PC-9 (cell line): ENCODE results near the gene RRP9.

ENCODE experiments used
- EZH2 ChIP-seq: fragments of 200-600 bp; sonication (generic); IDR thresholded peaks from 2 replicates; pipeline ENCODE4 v1.8.0; 2017; ENCODE audit warnings: antibody characterized with exemption, low read depth
- TF ChIP-seq, protein P1 (sequence below): fragments of 200-600 bp; sonication (generic); conservative IDR thresholded peaks from 2 replicates; pipeline ENCODE4 v1.6.1; 2017; ENCODE audit warnings: mixed run types, antibody characterized with exemption, mild to moderate bottlenecking, moderate library complexity

DNA sequence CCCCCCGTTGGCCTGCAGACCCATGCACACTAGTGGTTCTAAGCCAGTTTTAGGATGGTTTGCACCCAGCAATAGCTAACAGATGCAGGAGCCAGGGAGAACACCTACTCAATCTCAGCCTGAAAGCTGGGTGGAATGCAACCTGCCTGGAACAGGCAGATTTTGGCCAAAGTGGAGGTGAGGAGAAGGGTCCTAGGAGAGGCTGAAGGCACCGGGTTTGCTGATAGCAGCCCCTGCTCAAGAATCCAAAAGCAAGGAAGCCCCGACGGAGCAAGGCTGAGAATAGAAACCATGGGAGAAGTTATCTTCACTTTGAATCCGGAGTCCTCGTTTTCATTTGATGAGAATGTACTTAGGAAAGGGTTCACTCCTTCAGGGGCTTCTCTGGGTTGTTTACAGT is 9.9 kb downstream of the RRP9 start:
- TF ChIP-seq, protein P1, sequence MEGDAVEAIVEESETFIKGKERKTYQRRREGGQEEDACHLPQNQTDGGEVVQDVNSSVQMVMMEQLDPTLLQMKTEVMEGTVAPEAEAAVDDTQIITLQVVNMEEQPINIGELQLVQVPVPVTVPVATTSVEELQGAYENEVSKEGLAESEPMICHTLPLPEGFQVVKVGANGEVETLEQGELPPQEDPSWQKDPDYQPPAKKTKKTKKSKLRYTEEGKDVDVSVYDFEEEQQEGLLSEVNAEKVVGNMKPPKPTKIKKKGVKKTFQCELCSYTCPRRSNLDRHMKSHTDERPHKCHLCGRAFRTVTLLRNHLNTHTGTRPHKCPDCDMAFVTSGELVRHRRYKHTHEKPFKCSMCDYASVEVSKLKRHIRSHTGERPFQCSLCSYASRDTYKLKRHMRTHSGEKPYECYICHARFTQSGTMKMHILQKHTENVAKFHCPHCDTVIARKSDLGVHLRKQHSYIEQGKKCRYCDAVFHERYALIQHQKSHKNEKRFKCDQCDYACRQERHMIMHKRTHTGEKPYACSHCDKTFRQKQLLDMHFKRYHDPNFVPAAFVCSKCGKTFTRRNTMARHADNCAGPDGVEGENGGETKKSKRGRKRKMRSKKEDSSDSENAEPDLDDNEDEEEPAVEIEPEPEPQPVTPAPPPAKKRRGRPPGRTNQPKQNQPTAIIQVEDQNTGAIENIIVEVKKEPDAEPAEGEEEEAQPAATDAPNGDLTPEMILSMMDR, result no peak
- no peak for TF ChIP-seq EZH2
